GM19035 (cell line): ENCODE measurements around the gene LRRC75B.
"Not testable (repeated sequence)": the region's sequence is repeated elsewhere in the genome, so short reads cannot be mapped to it uniquely, and the experiment has no call there.

Experiments used
- ATAC-seq: cut with Tn5 transposase; IDR thresholded peaks from one replicate; pipeline ENCODE4 v1.9.1; 2021; ENCODE audit not compliant: unreplicated experiment

Gene LRRC75B

DNA sequence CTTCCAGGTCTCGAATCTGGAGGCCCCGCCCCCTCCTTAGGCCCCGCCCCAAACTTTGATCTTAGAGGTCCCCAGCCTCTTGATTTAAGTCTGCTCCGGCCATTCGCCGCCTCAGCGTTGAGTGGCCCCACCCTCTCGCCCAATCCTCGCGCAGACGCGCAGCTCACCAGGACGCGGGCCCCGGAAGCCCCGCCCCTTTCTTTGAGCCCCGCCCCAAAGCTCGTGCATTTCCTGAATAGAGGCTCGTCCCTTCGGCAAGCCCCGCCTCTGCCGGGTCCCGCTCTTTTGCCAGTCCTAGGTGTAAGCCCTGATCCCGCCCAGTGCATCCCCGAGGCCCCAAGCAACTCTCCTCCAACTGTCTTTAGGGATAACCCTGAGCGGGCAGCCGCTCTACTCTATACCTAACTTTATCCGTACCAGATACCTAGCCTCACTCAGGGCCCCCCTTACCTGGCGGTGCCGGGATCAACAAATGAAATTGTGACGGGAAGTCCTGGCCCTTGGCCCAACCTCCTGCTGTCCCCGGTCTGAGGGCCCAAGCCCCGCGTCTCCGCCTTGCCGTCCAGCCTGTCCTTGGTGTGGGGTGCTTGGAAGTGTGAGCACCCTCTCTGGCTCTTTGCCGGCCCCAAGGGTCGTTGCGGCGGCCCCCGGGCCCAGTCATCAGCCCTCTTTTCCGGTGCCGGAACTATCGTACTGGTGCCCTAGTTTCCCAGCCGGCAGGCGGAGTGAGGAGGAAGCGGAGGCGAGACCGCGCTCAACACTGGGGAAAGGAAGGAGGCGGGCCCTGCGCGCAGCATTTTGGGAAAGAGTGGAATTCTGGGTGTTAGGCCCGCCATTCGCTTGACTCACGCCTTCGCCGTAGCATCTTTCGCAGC is 37.5 kb downstream of the LRRC75B start, which contains the start of gene SNRPD3:
Gene SNRPD3, plus strand, starts transcription at position 835 of the 875 bp plus-strand sequence. CDS start 1,676 bp downstream, outside the sequence.
- peak; percentile 69 for ATAC-seq

DNA sequence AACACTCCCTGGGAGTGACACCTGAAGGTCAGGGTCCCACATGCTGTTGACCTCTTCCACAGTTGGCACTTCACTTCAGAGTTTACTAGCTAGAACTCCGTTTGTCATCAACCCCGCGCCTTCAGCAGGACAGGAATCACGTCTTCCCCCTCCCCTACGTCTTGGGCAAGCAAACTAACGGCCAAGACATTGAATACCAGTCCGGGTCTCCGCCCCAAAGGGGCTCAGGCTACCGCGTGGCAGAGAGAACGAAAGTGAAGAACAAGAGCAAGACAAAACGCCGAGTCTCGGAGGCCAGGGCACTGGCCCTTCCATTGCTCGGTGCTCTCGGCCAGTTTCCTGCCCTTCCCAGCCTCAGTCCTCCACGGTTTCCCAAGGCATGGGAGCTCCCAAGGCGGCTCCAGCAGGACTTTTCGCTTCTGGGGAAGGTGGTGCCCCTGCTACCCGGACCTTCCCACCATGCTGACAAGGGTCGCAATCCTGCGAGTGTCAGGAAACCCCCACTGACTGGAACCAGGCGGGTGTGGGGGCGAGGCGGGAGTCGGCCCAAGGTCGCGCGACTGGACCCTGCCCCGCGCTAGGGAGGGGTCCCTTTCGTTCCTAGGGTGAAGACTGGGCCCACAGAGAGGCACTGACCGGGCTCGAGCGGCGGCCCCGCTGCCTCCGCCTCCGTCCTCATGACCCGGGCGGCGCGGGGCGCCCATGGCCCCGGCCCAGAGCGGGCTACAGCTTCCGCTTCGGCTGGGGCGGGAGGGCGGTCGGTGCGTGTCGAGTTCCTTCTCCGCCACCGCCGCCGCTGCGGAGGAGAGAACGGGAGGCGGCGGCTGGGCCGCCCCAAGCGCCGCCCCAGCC is 38.3 kb downstream of the LRRC75B start, which contains the start of gene GUCD1:
Gene GUCD1, minus strand, starts transcription at position 826 of the 852 bp plus-strand sequence. Its CDS starts 147 bp downstream, at position 679.
- no peak for ATAC-seq

DNA sequence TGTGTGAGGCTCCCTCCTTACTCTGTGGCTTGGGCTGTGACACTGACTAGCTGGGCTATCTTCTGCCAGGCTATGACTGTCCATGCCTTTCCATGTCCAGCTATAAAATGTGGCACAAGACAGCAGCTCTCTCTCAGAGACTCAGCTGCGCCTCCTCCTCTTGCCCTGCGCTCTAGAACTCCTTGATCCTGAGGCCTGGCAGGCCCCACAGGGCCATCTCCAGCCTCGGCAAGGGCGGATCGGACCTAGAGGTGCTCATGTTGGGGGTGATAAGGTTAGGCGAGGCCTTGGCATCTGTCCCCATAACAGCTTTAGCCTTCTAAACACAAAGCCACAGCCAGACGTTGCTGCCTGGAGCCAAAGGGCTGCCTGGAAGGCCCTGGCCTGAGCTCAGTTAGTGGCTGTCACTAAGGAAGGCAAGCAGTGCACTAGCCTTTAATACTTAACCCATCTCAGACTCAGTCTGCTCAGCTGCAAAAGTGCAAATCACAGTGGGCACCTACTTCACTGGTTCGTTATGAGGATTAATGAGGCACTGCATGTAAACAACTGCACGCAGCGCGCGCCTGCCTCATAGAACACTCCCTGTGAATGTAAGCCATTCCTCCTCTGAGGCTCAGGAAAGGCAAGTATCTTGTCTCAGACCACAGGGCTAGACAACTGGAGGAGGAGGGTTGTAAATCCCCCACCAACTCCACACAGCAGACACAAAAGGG is 39.1 kb downstream of the LRRC75B start:
- no peak for ATAC-seq

DNA sequence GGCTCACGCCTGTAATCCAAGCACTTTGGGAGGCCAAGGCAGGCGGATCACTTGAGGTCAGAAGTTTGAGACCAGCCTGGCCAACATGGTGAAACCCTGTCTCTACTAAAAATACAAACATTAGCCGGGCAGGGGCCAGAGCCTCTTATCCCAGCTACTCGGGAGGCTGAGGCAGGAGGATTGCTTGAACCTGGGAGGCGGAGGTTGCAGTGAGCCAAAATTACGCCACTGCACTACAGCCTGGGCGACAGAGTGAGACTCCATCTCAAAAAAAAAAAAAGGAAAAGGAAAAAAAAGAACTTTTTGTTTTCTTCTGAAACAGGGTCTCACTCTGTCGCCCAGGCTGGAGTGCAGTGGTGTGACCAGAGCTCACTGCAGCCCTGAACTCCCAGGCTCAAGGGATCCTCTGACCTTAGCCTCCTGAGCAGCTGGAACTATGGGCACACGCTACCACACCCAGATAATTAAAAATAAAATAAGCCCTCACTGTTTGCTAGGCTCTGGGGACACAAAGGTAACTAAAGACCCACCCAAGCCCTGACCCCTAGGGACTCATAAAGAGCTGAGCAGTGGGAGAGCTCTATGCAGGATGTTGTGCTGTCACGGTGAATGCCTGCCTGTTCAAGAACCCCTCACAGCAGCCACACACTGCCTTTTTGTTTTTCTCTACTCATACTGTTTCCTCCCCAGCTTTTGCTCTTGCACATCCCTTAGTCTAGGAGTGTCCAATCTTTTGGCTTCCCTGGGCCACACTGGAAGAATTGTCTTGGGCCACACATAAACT is 40.2 kb downstream of the LRRC75B start:
- not testable (repeated sequence) for ATAC-seq

DNA sequence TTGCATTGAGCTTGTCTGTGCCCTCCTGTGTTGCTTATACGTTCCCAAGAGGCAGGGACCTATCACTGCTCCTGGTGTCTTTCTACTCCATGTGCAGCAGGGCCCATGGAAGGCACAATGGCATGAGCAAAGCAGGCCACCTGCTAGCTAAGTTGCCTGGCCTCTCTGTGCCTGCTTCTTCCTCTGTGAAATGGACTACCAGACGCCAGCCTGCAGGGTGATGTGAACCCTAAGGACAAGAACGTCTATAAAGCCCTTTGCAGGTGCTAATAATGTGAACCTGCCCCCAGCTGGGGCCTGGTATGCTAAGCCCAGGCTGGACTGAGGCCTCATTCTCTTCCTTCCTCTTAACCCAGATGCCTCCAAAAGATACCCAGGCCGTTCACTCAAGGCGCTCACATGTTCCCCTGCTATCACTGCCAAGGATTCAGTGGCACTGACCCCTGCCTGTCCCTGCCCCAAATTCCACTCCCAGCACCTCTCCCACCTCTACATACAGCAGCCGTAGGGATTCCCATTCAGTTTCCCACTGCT is 41.9 kb downstream of the LRRC75B start:
- no peak for ATAC-seq

GRCh38 chr22:24550028-24550901 is 42.6 kb downstream of the LRRC75B start:
- ATAC-seq = no peak

- ATAC-seq = no peak
Observed at GRCh38 chr22:24548812-24549211, 44.1 kb downstream of the LRRC75B start.

DNA sequence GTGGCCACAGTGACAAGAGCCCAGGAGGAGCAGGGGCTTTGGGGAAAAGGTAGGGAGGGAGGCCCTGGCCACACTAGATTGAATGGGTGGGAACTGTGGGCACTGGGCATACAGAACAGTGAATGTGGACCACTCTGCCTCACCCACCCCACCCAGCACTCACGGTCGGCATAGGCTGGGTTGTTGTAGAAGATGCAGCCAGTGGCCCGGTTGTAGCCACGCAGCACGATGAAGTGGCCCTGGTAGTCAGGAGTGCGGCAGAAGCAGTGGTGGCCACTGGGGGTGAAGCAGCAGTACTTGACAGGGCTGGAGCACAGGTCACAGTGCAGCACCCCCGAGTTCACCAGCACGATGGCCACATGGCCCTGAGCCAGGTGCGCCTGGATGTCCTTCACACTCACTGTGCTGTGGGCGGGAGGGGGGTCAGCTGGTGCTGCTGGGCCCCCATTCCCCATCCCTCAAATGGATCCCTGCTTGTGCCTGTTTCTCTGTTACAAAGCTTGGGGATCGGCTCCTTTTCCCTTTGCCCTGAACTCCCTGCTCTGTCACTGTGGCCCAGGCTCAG is 49.1 kb downstream of the LRRC75B start:
- ATAC-seq = no peak

DNA sequence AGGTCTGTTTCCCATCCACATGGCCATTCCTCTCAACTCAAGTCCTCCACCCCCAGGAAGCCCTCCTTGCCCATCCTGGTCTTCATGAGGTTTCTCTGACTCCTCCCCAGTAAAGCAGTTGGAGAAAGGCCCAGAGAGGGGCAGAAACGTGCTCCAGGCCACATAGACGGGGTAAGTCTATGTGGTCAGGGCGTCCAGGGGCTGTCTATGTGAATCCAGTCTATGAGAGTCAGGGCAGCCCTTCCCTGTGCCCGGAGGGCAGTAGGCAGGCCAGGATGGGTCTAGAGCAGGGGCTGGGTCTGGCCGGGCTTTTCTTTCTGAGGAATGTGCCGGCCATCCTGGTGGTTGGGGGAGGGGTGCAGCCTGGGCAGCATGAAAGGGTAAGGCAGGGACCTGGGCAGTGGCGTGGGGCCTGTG is 49.7 kb downstream of the LRRC75B start:
- ATAC-seq = no peak

DNA sequence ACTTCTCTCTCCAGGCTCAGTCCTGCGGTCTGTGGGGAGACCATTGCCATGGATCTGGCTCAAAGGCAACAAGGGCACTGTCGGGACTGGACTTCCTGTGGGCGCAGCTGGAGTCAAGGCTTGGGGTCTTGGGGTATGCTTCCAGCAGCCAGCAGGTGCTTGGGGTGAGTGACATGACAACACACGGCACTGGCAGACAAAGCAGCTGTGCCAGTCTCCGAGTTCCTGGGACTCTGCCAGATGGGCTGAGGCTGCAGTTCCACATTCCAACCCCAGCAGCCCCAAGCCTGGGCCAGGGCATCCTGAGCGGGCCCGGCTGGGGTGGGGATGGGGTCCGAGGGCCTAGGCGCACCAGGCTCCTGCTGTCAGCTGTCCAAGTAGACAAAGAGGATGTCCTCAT is 50.2 kb downstream of the LRRC75B start:
- no peak for ATAC-seq

- ATAC-seq = no peak
Observed at GRCh38 chr22:24541681-24542515, 51.0 kb downstream of the LRRC75B start.

DNA sequence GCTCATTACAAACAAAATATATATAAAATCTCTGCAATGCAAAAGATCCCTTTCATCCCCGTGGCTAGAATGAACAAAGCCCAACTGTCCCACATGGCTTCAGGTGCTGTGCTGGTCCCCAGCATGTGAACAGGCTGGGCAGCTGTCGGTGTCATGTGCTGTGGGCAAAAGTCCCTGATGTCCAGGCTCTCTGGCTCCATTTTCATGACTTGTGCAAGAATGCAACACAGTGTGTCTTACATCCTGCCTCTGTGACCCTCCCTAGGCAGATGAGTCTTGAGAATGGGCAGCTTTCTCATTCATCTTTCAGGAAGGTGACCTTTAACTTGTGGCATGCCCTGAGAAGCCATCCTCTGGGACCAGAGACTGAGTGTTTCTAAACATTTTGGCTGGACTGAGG is 52.4 kb downstream of the LRRC75B start:
- ATAC-seq = no peak

GRCh38 chr22:24536089-24536488 is 56.8 kb downstream of the LRRC75B start:
- no peak for ATAC-seq
